ENCODE data around the gene FAM168A. TPM values are rescaled to one million over a fixed set of nuclear protein-coding genes. Genes with fewer than 3 reads are reported as not detected.
"Not testable (repeated sequence)": the region's sequence is repeated elsewhere in the genome, so short reads cannot be mapped to it uniquely, and the experiment has no call there.

FAM168A gene
- total RNA-seq, 1 donor from 2014 or later = 21.4 TPM

DNA sequence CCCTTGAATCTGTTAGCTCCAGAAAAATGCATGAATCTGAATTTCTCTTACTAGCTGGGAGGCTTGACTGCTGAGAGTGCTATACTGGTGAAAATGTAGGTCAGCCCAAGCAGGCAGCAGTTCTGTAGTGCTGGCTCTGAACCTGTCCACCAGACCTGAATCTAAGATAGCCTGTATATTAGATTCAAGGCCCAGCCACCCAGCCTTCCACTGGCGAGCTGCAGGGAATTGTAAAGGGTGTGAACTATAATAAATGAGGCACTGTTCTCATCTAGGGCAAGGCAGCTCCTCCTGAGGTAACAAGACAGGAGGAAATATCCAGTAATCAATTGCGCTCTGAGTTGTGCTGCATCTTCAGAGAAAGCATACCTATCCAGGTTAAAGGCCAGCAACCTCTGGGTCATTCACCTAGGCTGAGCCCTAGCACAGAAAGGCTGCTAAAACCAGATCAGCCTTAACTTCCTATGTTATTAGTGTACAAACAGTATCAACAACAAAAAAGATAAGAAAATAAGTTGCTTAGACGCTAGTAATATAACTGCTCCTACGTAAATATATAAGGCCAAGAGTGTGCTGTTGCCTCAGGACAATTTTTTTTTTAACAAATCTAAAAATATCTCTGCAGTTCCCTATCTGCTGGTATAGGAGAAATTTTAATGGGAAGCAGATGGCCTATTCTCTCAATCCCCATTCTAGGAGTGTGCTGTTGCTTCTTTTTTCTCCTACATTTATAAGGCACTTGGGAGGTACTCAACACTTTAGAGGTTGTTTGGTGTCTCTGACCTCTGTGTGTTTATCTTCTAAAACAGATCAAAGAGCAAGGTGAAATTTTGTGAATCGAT lies 158.7 kb downstream of the FAM168A start:
- no peak for DNase-seq (ENCODE audit: extremely low spot score in 2 of 2)
- TF ChIP-seq POLR2AphosphoS5 (IDR thresholded peaks at IDR 0.05; ENCODE audit: insufficient read depth in 1 of 2, low read depth in 1 of 2) = no peak
- TF ChIP-seq, protein P1, sequence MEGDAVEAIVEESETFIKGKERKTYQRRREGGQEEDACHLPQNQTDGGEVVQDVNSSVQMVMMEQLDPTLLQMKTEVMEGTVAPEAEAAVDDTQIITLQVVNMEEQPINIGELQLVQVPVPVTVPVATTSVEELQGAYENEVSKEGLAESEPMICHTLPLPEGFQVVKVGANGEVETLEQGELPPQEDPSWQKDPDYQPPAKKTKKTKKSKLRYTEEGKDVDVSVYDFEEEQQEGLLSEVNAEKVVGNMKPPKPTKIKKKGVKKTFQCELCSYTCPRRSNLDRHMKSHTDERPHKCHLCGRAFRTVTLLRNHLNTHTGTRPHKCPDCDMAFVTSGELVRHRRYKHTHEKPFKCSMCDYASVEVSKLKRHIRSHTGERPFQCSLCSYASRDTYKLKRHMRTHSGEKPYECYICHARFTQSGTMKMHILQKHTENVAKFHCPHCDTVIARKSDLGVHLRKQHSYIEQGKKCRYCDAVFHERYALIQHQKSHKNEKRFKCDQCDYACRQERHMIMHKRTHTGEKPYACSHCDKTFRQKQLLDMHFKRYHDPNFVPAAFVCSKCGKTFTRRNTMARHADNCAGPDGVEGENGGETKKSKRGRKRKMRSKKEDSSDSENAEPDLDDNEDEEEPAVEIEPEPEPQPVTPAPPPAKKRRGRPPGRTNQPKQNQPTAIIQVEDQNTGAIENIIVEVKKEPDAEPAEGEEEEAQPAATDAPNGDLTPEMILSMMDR (IDR thresholded peaks at IDR 0.05) = no peak
- TF ChIP-seq POLR2A (IDR thresholded peaks at IDR 0.05) = no peak
- Histone ChIP-seq H3K4me3 (no peak overlapping the region), H3K27me3 (no peaks in the 10 kb centered on the region), H3K27ac (no peak overlapping the region), H3K4me1 (peaks cover 5% of the 10 kb centered on the region), H3K36me3 (no peaks in the 10 kb centered on the region), H3K9me3 (no peaks in the 10 kb centered on the region)
- intact Hi-C loops (cut with DNase I) = no loop called here

DNA sequence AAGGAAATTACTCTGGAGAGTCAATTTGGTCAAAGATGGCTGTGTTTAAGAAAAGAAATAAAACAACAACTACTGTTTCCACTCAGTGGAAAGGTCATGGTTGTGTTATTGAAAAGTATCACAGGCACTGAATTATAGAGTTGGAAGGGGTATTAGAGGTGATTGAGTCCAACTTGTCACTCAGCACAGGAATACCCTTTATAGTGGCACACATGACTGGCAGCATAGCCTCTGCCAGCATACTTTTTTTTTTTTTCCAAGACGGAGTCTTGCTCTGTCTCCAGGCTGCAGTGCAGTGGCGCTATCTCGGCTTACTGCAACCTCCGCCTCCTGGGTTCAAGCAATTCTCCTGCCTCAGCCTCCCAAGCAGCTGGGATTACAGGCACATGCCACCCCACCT lies 161.1 kb downstream of the FAM168A start:
- H3K36me3 ChIP-seq; H3K4me3 ChIP-seq; H3K4me1 ChIP-seq; H3K27me3 ChIP-seq; intact Hi-C loops (cut with DNase I); DNase-seq (ENCODE audit: extremely low spot score in 2 of 2); H3K9me3 ChIP-seq; H3K27ac ChIP-seq: not testable (repeated sequence)

DNA sequence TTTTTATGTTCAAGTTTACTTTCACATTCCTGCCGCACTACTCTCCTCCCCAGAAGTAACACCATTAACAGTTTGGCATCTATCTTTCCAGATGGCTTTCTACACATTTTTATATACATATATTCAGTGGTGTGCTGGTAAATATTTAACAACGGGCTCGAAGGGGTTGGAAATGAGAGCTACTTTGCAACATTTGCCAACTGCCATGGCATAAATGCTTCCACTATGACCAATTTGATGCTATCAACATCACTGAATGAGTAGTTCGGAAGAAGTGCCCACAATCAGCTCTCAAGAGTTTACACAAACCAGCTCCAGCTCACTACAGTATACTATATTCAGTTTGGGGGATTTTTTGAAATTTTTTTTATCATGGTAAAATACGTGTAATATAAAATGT lies 166.5 kb downstream of the FAM168A start:
- TF ChIP-seq, protein P1 (IDR thresholded peaks at IDR 0.05) = no peak
- TF ChIP-seq POLR2AphosphoS5 (IDR thresholded peaks at IDR 0.05; ENCODE audit: insufficient read depth in 1 of 2, low read depth in 1 of 2) (no peak), POLR2A (IDR thresholded peaks at IDR 0.05) (no peak)
- no peaks in the 10 kb centered on the region for H3K36me3 ChIP-seq
- H3K27ac ChIP-seq = no peak overlapping the region
- no peaks in the 10 kb centered on the region for H3K9me3 ChIP-seq
- intact Hi-C loops (cut with DNase I) = no loop called here
- no peak for DNase-seq (ENCODE audit: extremely low spot score in 2 of 2)
- no peaks in the 10 kb centered on the region for H3K27me3 ChIP-seq
- no peak overlapping the region for H3K4me3 ChIP-seq
- no peaks in the 10 kb centered on the region for H3K4me1 ChIP-seq

DNA sequence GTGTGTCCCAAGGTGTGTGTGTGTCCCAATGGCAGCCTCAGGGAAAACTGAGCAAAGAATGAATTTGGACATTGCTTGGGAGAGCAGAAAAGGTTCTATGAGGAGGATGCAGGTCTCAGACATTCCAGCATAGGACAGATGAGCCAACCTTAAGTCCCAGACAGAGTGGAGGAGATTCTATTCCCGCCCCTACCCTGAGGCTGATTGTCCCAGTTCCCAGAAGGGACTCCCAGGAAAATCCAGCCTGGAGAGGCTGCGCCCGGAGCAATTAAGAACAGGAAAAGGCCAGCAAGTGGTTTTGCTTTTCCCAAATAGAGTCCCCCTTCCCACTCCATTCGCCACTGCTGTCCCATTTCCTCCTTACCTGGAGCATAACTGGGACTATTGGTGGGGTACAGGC lies 167.6 kb downstream of the FAM168A start:
- no peak for DNase-seq (ENCODE audit: extremely low spot score in 2 of 2)
- intact Hi-C loops (cut with DNase I) = no loop called here
- TF ChIP-seq POLR2AphosphoS5 (IDR thresholded peaks at IDR 0.05; ENCODE audit: insufficient read depth in 1 of 2, low read depth in 1 of 2) = no peak
- no peak for TF ChIP-seq POLR2A (IDR thresholded peaks at IDR 0.05)
- Histone ChIP-seq H3K9me3 (no peaks in the 10 kb centered on the region), H3K27ac (no peak overlapping the region), H3K4me3 (no peak overlapping the region), H3K4me1 (no peaks in the 10 kb centered on the region), H3K27me3 (no peaks in the 10 kb centered on the region), H3K36me3 (no peaks in the 10 kb centered on the region)

DNA sequence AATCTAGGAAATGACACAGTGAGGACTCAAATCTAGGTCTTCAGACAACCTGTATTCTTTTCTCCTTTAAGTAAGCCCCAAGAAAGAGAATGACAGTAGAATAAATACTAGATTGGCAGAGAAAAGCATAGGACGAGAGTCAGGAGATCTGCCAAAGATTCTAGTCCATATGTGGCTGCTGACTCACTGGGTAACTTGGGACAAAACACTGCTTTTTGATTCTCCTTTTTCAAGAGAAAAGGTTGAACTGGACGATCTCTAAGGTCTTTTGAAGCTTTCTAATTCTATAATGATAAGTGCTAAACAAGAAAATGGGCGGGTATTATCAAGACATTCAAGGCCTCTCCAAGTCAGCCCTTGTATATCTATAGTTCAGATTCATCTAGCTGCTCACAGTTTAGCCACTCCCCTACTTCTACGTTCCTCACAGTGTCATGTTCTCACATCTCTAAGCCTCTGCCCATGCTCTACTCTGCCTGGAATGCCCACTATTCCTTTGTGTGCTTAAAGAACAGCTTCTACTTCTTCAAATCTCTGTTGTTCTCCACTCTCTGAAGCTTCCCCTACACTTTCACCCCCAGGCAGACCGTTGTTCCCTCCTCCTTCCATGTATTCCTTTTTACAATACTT lies 168.7 kb downstream of the FAM168A start:
- Histone ChIP-seq H3K27me3 (no peaks in the 10 kb centered on the region), H3K36me3 (no peaks in the 10 kb centered on the region), H3K4me1 (no peaks in the 10 kb centered on the region), H3K4me3 (no peak overlapping the region), H3K27ac (no peak overlapping the region), H3K9me3 (no peaks in the 10 kb centered on the region)
- DNase-seq (ENCODE audit: extremely low spot score in 2 of 2) = no peak
- intact Hi-C loops (cut with DNase I) = no loop called here
- TF ChIP-seq POLR2A (IDR thresholded peaks at IDR 0.05) = no peak
- TF ChIP-seq, protein P1 (IDR thresholded peaks at IDR 0.05) = no peak
- TF ChIP-seq POLR2AphosphoS5 (IDR thresholded peaks at IDR 0.05; ENCODE audit: insufficient read depth in 1 of 2, low read depth in 1 of 2) = no peak

DNA sequence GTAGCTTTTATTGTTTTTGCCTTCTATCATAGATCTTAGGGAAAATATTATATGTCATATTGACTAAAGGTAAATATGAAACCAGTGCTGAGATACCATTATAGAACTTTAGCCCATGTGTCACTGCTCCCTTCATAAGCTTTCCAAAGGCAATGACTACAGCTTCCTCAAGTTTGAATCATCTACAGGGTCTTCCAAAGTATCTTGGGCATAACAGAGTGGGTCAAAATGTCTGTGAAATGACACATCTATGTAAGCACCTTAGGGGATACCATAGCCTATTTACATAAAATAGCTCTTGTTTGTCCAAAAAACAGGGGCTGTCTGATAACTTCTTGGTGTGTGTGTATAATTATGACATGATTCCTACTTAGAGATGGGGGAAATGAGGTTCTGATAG lies 169.2 kb downstream of the FAM168A start:
- H3K9me3 ChIP-seq = no peaks in the 10 kb centered on the region
- H3K4me3 ChIP-seq = no peak overlapping the region
- TF ChIP-seq POLR2AphosphoS5 (IDR thresholded peaks at IDR 0.05; ENCODE audit: insufficient read depth in 1 of 2, low read depth in 1 of 2) (no peak), POLR2A (IDR thresholded peaks at IDR 0.05) (no peak)
- TF ChIP-seq, protein P1 (IDR thresholded peaks at IDR 0.05) = no peak
- no peaks in the 10 kb centered on the region for H3K4me1 ChIP-seq
- H3K36me3 ChIP-seq = no peaks in the 10 kb centered on the region
- DNase-seq (ENCODE audit: extremely low spot score in 2 of 2) = no peak
- H3K27me3 ChIP-seq = no peaks in the 10 kb centered on the region
- no peak overlapping the region for H3K27ac ChIP-seq
- intact Hi-C loops (cut with DNase I) = no loop called here
